ENCODE results near the gene TMEM95. TPM values are rescaled to one million over a fixed set of nuclear protein-coding genes. Genes with fewer than 3 reads are reported as not detected.

Gene TMEM95
- total and polyA plus RNA-seq, 2 donors from 2014 or later, result not detected

GRCh38 chr17:7326186-7326585 lies 28.8 kb upstream of the TMEM95 start:
- TF ChIP-seq CTCF (IDR thresholded peaks at IDR 0.05; ENCODE audit: borderline replicate concordance, extremely low read depth, insufficient read depth), result no peak
- Histone ChIP-seq H3K36me3 (ENCODE audit: control insufficient read depth in 2 of 3, insufficient read depth in 3 of 3, low read length in 3 of 3) (peaks cover 5 to 30% (median 15%) of the 10 kb centered on the region in 3 donors), H3K27ac (ENCODE audit: low read depth in 2 of 2, low read length in 2 of 2) (no peak overlapping the region), H3K4me3 (ENCODE audit: low read length in 3 of 3) (no peak overlapping the region), H3K9me3 (ENCODE audit: control insufficient read depth in 2 of 3, insufficient read depth in 1 of 3, low read length in 3 of 3) (no peaks in the 10 kb centered on the region), H3K4me1 (ENCODE audit: control insufficient read depth in 2 of 3, insufficient read depth in 2 of 3, low read depth in 1 of 3, low read length in 3 of 3) (peaks cover 0 to 27% (median 7%) of the 10 kb centered on the region in 3 donors), H3K27me3 (ENCODE audit: control insufficient read depth, insufficient read depth, low read length) (no peaks in the 10 kb centered on the region), H3K9ac (ENCODE audit: low read length in 3 of 3) (no peak overlapping the region)
- FAIRE-seq (no peak), DNase-seq (no peak)
- intact Hi-C loops (cut with DNase I), result no loop called here

GRCh38 chr17:7327056-7327455 lies 27.9 kb upstream of the TMEM95 start:
- no peak overlapping the region for H3K9ac ChIP-seq (ENCODE audit: low read length in 3 of 3)
- no peak for DNase-seq

GRCh38 chr17:7327501-7327900 lies 27.5 kb upstream of the TMEM95 start:
- FAIRE-seq (no peak), DNase-seq (peak in 1 of 5 donors; percentile 78)
- no peak for TF ChIP-seq CTCF (IDR thresholded peaks at IDR 0.05; ENCODE audit: borderline replicate concordance, extremely low read depth, insufficient read depth)
- H3K27ac ChIP-seq (ENCODE audit: low read depth in 2 of 2, low read length in 2 of 2), result no peak overlapping the region
- H3K4me3 ChIP-seq (ENCODE audit: low read length in 3 of 3), result no peak overlapping the region
- H3K27me3 ChIP-seq (ENCODE audit: control insufficient read depth, insufficient read depth, low read length), result no peaks in the 10 kb centered on the region
- H3K9me3 ChIP-seq (ENCODE audit: control insufficient read depth in 2 of 3, insufficient read depth in 1 of 3, low read length in 3 of 3), result no peaks in the 10 kb centered on the region
- H3K9ac ChIP-seq (ENCODE audit: low read length in 3 of 3), result no peak overlapping the region
- peaks cover 5 to 18% (median 15%) of the 10 kb centered on the region in 3 donors for H3K36me3 ChIP-seq (ENCODE audit: control insufficient read depth in 2 of 3, insufficient read depth in 3 of 3, low read length in 3 of 3)
- intact Hi-C loops (cut with DNase I), result no loop called here
- peaks cover 0 to 21% (median 7%) of the 10 kb centered on the region in 3 donors for H3K4me1 ChIP-seq (ENCODE audit: control insufficient read depth in 2 of 3, insufficient read depth in 2 of 3, low read depth in 1 of 3, low read length in 3 of 3)

More at GRCh38 chr17:7327056-7327455, 27.9 kb upstream of the TMEM95 start:
- H3K4me1 ChIP-seq (ENCODE audit: control insufficient read depth in 2 of 3, insufficient read depth in 2 of 3, low read depth in 1 of 3, low read length in 3 of 3), result peaks cover 0 to 22% (median 7%) of the 10 kb centered on the region in 3 donors
- no peaks in the 10 kb centered on the region for H3K27me3 ChIP-seq (ENCODE audit: control insufficient read depth, insufficient read depth, low read length)
- intact Hi-C loops (cut with DNase I), result no loop called here
- no peak overlapping the region for H3K4me3 ChIP-seq (ENCODE audit: low read length in 3 of 3)
- H3K9me3 ChIP-seq (ENCODE audit: control insufficient read depth in 2 of 3, insufficient read depth in 1 of 3, low read length in 3 of 3), result no peaks in the 10 kb centered on the region
- H3K36me3 ChIP-seq (ENCODE audit: control insufficient read depth in 2 of 3, insufficient read depth in 3 of 3, low read length in 3 of 3), result peaks cover 5 to 23% (median 15%) of the 10 kb centered on the region in 3 donors
- no peak overlapping the region for H3K27ac ChIP-seq (ENCODE audit: low read depth in 2 of 2, low read length in 2 of 2)
- no peak for TF ChIP-seq CTCF (IDR thresholded peaks at IDR 0.05; ENCODE audit: borderline replicate concordance, extremely low read depth, insufficient read depth)
- FAIRE-seq, result no peak

- Histone ChIP-seq H3K9me3 (ENCODE audit: control insufficient read depth in 2 of 3, insufficient read depth in 1 of 3, low read length in 3 of 3) (no peaks in the 10 kb centered on the region), H3K4me3 (ENCODE audit: low read length in 3 of 3) (peak overlapping the region; percentile 77 to 99 (median 98)), H3K27ac (ENCODE audit: low read depth in 2 of 2, low read length in 2 of 2) (no peak overlapping the region), H3K27me3 (ENCODE audit: control insufficient read depth, insufficient read depth, low read length) (no peaks in the 10 kb centered on the region), H3K4me1 (ENCODE audit: control insufficient read depth in 2 of 3, insufficient read depth in 2 of 3, low read depth in 1 of 3, low read length in 3 of 3) (peaks cover 0 to 17% (median 7%) of the 10 kb centered on the region in 3 donors), H3K9ac (ENCODE audit: low read length in 3 of 3) (peak overlapping the region in 2 of 3 donors; percentile 9 to 36), H3K36me3 (ENCODE audit: control insufficient read depth in 2 of 3, insufficient read depth in 3 of 3, low read length in 3 of 3) (peaks cover 2 to 13% (median 12%) of the 10 kb centered on the region in 3 donors)
- intact Hi-C loops (cut with DNase I), result no loop called here
- DNase-seq (no peak), FAIRE-seq (no peak)
- no peak for TF ChIP-seq CTCF (IDR thresholded peaks at IDR 0.05; ENCODE audit: borderline replicate concordance, extremely low read depth, insufficient read depth)
These were observed 26.9 kb upstream of the TMEM95 start for GRCh38 chr17:7328009-7328408.

Measured in kidney (tissue), 14 donors.